ENCODE data around the gene RFX7.

- TF ChIP-seq CTCF (IDR thresholded peaks at IDR 0.05), result no peak
- no peak for TF ChIP-seq POLR2A (IDR thresholded peaks at IDR 0.05)
- TF ChIP-seq POLR2AphosphoS5 (IDR thresholded peaks at IDR 0.05), result no peak
Observed at GRCh38 chr15:56232058-56232457, 11.6 kb downstream of the RFX7 start.

Measured in breast epithelium (tissue), 3 donors.